Pulmonary artery endothelial cell (primary cell): Measurements from ENCODE around the gene DOC2B. TPM values are rescaled to one million over a fixed set of nuclear protein-coding genes. Genes with fewer than 3 reads are reported as not detected.
"Not testable (repeated sequence)": the region's sequence is repeated elsewhere in the genome, so short reads cannot be mapped to it uniquely, and the experiment has no call there.

Experiments
- DNase-seq: peaks from one replicate; pipeline ENCODE4 v3.0.0-alpha.2; 2011; ENCODE audit warnings: low read depth, low spot score
- total RNA-seq: library from RNA; depleted of rRNA; stranded (reverse); fragments of >200 nt; gene quantifications from 2 replicates; pipeline ENCODE4 v1.2.3, GENCODE V29; 2014

DOC2B gene
- total RNA-seq, 1 donor from 2014 or later, result 0.07 TPM

DNA sequence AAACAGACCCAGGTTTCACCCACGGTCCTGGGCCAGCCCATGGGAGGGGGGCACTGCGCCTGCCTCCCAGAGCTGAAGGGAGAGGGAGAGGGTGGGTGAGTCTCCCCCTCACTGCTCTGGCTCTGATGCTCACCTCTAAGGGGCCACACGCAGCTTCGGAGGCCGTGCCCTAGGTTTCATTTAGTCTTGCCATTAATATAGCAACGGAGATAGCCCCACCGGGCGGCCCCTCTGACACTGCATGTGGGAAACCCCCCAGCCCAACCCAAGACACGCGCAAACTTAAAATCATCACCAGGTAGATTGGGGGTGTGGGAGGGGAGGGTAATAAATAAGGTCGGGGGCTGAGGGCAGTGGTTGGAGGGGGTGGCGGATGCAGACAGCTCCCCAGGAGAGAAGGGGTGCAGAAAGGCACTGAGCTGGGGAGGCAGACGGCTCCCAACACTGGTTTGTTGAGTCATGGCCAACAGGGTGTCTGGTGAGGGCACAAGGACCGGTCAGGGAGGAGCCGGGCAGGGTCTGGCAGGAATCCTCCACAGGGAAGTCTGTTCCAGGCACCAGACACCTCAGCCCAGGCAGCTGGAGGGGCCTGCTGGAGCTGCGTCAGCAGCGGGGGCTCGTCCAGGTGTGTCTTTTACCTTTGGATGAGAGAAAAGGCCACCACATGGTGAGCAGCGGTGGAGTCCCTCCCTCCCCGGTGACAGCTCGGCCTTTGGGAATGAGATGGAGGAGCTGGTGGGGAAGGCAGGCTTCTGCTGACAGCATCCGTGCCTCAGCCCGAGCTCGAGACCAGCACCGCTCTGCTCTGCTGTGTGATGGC, 32.0 kb upstream of the DOC2B start:
- no peak for DNase-seq

DNA sequence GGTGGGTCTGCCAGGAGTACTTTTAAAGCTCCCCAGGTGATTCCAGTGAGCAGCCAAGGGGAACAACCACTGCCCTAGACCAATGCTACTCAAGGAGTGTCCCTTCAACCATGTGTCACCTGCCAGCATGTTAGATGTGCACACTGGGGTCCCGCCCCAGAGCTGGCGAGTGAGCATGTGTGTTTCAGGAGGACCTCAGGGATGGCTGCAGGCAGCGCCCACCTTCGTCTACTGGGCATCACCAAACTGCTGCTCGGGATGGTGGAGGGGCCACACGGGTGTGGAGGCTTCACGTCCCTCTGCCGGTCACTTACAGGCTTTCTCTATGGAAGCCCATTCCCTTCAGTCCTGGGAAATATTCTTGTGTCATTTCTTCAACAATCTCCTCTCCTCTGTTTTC, 29.0 kb upstream of the DOC2B start:
- no peak for DNase-seq

DNA sequence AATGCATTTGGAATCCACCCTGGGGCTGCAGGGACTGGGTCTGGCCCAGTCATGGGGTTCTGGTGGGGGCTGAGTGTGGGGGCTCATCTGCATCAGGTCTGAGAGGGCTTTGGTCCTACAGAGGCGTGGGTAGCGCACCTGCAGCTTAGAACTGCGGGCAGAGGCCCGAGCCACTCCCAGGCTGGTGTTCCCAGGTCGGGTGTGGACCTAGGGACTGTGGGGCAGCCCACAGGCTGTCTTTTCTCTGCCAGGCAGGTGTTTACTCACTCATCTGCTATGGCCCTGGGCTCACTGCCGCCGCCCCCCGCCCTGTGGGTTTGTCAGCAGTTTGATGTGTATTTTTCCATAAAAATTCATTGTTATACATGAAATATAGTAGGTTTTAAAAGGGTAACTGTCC, 27.0 kb upstream of the DOC2B start:
- DNase-seq, result no peak

DNA sequence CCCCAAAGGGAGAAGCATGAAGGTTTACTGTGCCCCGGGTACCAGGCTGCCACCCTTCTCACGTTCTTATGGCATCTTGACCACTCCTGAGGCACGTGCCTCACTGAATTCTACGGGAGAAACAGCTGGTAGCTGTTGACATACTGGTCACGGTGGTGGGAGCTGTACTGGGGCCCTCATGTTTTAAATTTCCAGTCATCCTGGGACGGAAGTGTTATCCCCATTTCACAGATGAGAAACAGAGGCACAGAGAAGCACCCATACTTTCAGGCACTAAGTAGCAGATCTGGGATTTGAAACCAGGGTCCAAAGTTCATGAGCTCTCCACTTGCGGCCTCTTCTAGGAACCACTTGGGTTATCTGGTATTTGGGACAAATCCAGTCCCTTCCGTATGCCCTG, 26.3 kb upstream of the DOC2B start:
- no peak for DNase-seq

DNA sequence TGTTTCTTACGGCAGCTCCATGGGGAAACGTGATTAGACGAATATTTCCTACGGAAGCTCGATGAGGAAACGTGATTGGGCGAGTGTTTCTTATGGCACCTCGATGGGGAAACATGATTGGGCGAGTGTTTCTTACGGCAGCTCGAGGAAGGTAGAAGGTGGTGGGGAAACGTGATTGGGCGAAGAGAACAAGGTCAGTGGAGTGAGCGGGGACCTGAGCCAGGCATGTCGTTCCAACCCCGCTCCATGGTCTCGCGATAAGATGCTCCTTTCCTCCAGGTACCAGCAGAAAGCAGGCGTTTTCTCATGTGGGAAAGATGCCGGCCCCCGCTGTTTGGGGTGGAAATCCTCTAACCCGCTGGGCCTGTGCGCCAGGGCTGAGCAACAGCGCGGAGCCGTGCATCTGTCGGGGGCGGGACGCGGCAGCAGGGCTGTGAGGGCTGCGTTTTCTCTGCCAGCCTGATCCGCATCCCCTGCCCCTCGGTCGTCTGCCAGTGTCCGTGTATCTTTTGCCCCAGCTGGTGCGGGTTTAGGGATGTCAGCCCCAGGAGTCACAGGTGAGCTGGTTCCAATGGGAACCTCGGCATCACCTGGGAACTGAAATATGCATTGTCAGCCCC, 25.6 kb upstream of the DOC2B start:
- DNase-seq, result no peak

DNA sequence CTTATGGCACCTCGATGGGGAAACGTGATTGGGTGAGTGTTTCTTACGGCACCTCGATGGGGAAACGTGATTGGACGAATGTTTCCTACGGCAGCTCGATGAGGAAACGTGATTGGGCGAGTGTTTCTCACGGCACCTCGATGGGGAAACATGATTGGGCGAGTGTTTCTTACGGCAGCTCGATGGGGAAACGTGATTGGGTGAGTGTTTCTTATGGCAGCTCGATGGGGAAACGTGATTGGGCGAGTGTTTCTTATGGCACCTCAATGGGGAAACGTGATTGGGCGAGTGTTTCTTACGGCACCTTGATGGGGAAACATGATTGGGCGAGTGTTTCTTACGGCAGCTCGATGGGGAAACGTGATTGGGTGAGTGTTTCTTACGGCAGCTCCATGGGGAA, 25.0 kb upstream of the DOC2B start:
- DNase-seq, result not testable (repeated sequence)

DNA sequence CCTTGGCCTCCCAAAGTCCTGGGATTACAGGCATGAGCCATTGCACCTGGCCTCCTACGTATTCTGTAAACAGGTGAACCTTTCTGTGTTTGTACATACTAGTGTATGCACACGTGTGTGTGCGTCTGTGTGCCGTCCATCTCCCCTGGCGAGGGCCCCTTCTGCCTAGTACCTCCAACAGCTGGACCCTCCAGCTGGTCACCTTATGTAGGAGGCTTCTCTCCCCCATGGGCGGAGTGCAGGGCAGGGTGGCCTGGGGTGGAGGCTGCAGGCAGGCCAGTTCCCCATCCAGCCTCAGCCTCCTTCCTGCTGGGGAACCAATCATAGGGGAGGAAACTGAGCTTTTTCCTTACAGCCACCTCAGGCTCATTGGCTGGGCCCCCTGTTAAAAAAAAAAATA, 24.4 kb upstream of the DOC2B start:
- no peak for DNase-seq

DNA sequence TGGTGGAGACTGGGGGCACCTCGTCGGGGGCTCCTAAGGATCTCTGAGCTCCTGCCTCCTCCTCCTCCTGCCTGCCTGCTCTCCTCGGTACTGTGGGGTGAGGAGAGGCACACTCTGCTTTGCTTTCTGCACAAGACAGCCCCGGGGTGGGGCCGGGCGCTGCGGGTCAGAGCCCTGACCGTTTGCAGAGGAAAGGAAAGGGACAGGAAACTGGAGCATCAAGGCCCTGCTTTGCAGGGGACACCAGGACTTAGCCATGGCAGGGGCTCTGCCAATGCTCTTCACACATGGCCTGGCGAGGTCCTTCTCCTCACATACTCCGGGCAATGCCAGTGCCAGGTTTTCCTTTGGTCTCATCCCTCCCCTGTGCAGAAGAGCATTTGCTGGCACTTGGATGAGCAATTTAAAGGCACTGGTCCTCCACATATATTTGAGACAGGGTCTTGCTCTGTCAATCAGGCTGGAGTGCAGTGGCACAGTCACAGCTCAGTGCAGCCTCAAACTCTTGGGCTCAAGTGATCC, 23.8 kb upstream of the DOC2B start:
- no peak for DNase-seq

DNA sequence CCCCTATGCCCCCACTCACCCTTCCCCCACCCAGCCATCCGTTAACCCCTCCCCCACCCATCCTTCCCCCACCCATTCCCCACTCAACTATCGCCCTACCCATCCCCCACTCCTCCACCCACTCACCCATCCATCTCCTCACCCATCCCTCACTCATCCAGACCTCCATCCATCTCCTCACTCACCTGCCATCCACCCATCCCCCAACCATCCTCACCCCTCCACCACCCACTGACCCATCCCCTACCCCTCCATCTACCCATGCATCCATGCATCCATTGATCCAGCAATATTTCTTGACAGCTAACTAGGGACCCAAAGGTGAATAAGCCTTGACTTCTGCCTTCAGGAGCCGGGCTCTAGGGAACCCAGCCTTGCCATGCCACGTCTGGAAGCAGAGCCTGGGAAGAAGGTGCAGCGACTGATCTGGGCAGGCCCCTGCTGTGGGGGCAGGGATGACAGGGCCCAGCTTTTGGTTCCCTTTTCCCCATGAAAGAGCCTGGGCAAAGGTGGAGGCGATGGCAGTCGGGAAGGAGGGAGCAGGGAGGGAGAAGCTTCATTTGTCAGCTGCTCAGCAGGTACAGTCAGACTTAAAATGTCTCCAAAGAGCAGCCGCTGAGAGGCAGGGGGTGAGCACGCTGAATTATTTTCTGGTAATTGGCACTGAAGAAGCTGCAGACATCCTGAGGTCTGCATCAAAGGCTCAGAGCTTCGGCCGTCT, 23.1 kb upstream of the DOC2B start:
- no peak for DNase-seq

DNA sequence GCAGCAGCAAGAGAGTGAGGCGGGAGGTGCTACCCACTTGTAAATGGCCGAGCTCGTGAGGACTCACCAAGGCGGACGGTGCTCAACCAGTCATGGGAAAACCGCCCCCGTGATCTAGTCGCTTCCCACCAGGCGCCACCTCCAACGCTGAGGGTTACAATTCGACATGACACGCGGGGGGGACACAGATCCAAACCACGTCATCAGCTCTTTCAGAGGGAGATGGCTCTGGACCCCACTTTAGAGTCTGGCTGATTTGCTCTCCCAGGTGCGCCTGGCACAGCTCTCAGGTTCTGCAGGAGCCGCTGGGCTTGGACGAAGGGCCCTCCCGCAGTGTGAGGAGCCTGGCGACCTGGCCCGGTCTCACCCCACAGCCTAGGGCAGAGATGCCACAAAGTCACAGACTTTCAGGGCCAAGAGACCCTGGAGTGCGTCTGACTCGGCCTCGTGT, 21.1 kb upstream of the DOC2B start:
- no peak for DNase-seq

DNA sequence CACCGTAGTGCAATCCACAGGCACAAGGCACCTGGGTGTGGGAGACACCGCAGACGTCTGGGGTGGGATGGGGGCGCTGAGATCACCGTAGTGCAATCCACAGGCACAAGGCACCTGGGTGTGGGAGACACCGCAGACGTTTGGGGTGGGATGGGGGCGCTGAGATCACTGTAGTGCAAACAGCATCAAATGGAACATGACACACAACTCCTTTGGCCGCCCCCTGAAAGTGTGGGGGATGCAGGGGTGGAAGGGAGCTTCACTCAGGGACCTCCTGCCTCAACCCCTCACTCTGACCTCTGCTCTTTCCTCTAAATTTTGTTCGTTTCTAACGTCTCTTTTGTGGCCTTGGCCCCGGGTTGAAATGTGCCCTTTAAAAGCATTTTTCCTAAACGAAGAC, 20.3 kb upstream of the DOC2B start:
- DNase-seq, result not testable (repeated sequence)

DNA sequence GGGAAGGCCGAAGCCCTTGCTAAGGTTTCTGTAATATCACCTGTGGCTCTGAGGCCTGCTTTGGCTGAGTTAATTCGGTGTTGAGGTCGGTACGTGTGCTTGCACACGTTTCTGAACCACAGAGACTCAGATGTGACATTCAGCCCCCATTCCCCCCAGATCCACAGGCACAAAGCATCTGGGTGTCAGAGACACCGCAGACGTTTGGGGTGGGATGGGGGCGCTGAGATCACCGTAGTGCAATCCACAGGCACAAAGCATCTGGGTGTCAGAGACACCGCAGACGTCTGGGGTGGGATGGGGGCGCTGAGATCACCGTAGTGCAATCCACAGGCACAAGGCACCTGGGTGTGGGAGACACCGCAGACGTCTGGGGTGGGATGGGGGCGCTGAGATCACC, 19.8 kb upstream of the DOC2B start:
- DNase-seq, result not testable (repeated sequence)

DNA sequence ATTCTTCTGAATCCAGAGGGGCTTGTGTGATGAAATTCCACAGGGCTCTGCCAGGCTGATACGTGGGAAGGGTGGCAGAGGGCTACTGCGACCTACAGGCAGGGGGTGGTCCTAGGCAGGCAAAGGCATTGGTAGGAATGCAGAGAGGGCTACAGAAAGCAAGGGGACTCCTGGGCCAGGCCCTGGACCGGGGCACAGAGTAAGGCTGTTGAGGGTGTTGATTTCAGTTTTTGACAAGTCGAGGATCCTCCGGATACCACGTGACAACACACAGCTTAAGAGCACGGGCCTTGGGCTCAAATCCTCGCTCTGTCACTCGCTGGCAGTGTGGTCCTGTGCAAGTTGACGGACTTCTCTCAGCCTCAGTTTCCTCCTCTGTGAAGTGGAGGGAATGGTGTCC, 19.1 kb upstream of the DOC2B start:
- no peak for DNase-seq

DNA sequence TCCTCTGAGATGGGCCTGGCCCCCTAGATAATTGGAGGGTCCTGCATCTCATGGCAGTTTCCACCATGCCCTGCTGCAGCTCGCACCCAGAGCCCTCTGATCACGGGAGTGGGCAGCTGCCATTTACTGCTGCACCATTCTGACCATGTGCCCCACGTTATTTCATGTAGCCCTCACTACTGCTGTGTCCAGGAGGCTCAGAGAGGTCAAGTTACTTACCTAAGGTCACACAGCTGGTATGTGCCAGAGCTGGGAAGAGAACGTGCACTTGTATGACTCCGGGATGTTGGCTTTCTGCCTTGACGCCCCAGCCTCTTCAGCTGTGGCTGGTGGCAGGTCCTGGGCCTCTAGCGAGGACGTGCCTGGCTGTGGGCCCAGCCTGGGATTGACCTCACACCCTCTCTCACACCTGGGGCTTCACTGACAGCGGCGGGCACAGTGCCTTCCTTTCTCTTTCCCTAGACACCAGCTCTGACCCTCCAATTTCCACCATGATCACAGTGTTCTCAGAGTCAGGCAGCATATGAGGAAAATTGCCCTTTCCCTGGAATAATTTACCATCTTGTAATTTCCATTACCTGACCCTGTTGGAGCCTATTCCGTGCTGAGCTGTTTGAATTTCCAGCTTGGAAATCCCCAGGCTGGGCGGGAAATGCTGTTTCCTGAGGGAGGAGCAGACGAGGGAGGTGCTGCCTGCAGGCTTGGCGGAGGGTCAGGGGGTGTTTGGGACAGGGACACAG, 18.5 kb upstream of the DOC2B start:
- peak; percentile 56 for DNase-seq

DNA sequence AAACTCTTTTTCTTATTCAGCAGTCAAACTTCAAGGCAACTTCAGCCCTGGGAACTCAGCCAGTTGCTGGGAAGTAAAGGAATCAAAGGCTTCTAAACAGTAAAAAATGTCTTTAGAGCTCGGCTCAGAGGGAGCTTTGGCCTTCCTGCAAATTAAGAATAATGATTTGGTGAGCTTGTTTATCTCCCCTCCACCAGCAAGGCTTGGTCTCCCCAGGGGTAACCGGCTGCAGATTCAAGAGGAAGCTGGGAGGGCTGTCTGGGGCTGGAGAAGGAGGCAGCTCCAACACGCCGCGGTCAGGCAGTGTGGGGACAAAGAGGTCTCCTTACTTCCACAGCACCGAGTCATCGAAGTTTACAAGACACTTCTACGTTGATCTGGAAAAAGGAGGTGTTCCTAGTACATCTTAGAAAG, 17.7 kb upstream of the DOC2B start:
- DNase-seq, result no peak

DNA sequence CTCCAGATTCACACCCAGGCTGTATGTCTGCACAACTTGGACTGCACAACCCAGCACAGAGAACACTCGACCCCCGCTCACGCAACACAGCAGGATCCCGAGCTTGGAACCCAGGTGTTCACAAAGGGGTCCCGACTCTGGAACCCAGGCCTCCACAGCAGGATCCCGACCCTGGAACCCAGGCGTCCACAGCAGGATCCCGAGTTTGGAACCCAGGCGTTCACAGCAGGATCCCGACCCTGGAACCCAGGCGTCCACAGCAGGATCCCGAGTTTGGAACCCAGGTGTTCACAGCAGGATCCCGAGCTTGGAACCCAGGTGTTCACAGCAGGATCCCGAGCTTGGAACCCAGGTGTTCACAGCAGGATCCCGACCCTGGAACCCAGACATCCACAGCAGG, 16.8 kb upstream of the DOC2B start:
- not testable (repeated sequence) for DNase-seq

DNA sequence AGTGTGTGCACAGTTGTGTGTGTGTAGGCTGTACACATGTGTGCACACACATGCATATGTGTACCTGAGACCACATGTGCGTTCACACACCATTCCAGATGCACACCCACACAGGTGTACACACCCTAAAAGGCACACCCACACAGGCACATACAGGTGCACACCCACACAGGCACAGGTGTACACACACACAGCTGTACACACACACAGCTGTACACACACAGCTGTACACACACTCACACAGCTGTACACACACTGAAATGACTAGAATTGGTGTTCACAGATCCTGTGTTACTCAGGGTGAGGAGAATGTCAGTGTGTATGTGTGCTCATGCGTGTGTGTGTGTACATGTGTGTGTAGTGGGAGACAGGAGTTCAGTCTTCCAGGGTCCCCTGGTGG, 15.9 kb upstream of the DOC2B start:
- no peak for DNase-seq

DNA sequence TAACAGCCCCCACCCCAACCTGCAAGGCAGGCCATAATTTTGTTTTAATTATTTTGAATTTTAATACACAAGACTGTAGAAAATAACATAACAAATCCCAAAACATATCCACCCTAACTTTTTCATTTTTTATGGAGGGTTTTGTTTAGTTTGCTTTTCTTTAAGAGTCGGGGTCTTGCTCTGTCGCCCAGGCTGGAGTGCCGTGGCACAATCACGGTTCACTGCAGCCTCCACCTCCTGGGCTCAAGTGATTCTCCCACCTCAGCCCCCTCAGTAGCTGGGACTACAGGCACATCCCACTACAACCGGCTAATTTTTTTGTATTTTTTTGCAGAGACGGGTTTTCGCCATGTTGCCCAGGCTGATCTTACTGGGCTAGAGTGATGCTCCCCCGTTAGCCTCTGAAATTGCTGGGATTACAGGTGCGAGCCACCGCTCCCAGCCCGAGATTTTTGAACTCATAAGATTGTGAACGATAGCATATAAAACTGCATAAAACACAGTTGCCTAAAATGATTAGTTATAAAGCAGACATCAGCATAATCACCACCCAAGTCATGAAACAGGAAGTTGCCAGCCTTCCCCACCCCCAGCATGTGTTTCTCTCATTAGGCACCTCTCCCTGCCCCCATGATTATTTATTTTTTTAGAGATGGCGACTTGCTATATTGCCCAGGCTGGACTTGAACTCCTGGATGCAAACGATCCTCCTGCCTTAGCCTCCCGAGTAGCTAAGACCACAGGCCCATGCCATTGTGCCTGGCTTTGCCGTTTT, 13.6 kb upstream of the DOC2B start:
- DNase-seq, result no peak

DNA sequence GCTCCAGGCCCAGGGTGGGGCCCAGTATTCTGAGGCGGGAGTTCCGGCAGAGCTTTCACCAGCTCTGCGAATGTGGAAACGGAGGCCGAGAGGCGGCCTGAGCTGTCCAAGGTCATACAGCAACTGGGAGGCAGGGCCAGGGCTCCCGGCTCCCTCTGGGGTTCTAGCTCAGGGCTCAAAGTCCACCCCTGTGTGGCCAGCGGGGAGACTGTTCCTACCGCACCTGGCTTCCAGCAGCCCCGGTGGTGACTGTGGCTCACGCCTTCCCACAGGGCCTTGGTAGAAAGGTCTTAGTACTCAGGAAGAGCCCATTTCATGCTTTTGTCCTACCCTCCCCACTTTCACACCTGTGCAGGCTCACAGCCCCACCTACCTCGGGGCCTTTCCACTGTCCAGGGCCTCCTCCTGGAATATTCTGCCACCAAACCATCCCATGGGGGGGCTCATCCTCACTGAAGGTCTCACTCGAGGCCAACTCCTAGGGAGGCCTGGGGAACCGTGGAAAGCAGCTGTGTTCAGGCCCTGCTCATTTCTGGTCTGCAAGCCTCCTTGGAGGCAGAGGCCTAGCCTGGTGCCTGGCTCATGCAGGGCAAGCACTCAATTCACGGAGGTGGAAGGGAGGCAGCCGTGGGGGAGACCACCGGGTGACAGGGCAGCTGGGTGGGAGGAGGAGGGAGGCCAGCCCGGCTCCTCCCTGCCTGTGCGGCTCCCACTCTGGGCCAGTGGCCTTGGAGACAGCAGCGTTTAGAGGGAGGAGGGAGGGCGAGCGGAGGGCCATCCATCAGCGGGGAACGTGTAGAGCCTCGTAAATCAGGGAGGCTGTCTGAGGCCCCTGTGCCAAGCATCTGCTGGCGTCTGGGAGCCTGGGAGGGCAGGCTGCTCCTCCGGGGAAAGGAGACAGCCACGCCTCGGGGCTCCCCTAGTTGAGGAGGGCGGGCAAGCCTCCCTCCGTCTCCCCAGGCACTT, 12.7 kb upstream of the DOC2B start:
- no peak for DNase-seq

DNA sequence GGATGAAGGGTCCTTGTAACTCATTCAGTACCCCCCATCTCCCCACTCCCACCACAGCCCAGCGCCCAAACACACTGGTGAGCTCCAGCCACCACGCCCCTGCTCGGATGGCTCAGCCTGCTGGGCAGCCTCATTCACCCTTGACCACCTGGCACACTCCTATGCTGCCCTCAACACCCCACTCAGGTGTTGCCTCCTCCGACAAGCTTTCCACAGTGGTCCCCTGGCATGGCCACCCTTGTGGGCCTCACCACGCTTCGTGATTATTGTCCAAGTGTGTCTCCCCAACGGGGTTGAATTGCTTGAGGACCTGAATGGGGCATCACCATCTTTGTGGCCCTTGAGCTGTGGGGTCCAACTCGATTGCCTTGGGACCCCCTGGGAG, 12.0 kb upstream of the DOC2B start:
- DNase-seq, result no peak
